ENCODE results near the gene NTN4. TPM values are rescaled to one million over a fixed set of nuclear protein-coding genes. Genes with fewer than 3 reads are reported as not detected.
"Not testable (repeated sequence)": the region's sequence is repeated elsewhere in the genome, so short reads cannot be mapped to it uniquely, and the experiment has no call there.

Gene NTN4
- total RNA-seq, 1 experiment from 2014 or later: 9.6 TPM

DNA sequence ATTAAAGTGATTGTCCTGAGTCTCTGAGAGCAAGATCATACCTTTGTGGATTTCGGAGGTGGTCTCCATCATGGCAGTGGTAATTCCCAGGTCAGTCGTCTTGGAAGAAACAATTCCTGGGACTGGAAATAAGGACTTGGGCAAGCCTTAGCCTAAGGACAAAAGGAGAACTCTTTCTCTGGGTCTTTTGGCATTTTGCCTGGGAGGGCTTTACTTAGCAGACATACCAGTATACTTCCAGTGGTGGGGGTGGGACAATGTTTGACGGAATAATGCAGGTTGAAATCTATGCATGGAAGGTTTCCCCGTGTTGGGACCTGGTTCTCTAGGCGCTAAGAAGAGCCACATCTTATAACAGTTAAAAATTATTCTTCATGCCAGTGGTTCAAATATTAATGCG is 168.8 kb downstream of the NTN4 start:
- H3K27ac ChIP-seq (ENCODE audit: low read depth, low read length, poor library complexity, severe bottlenecking): no peak overlapping the region
- TF ChIP-seq EZH2 (IDR thresholded peaks at IDR 0.05; ENCODE audit: borderline replicate concordance, low read depth, low read length, poor library complexity, severe bottlenecking): no peak
- no peak for TF ChIP-seq CTCF (conservative IDR thresholded peaks at IDR 0.05; ENCODE audit: low read depth, low read length)
- H3K9me3 ChIP-seq (ENCODE audit: low read depth, low read length, poor library complexity, severe bottlenecking): no peaks in the 10 kb centered on the region
- CTCF ChIA-PET: no interaction called here
- peak; percentile 26 for DNase-seq (ENCODE audit: low spot score)
- H3K4me1 ChIP-seq (ENCODE audit: insufficient read depth, low read length, poor library complexity, severe bottlenecking): no peaks in the 10 kb centered on the region
- no peaks in the 10 kb centered on the region for H3K27me3 ChIP-seq (replicated peaks; ENCODE audit: insufficient read depth, low read depth, low read length, poor library complexity)
- no peaks in the 10 kb centered on the region for H3K36me3 ChIP-seq (ENCODE audit: insufficient read depth, low read length, poor library complexity, severe bottlenecking)
- POLR2A ChIA-PET (ENCODE audit: low non-redundant PET): no interaction called here
- intact Hi-C loops (cut with micrococcal nuclease; ENCODE audit: unreplicated experiment): no loop called here
- BruUV-seq (replicated peaks): no TSS peak
- no peak overlapping the region for H3K4me3 ChIP-seq (ENCODE audit: low read depth, low read length, poor library complexity, severe bottlenecking)

GRCh38 chr12:95620171-95620570 is 170.4 kb downstream of the NTN4 start:
- Histone ChIP-seq H3K4me1 (ENCODE audit: insufficient read depth, low read length, poor library complexity, severe bottlenecking) (no peaks in the 10 kb centered on the region), H3K27me3 (replicated peaks; ENCODE audit: insufficient read depth, low read depth, low read length, poor library complexity) (no peaks in the 10 kb centered on the region), H3K36me3 (ENCODE audit: insufficient read depth, low read length, poor library complexity, severe bottlenecking) (no peaks in the 10 kb centered on the region), H3K9me3 (ENCODE audit: low read depth, low read length, poor library complexity, severe bottlenecking) (no peaks in the 10 kb centered on the region), H3K4me3 (ENCODE audit: low read depth, low read length, poor library complexity, severe bottlenecking) (no peak overlapping the region), H3K27ac (ENCODE audit: low read depth, low read length, poor library complexity, severe bottlenecking) (no peak overlapping the region)
- ChIA-PET CTCF (no interaction called here), POLR2A (ENCODE audit: low non-redundant PET) (no interaction called here)
- DNase-seq (ENCODE audit: low spot score): no peak
- no TSS peak for BruUV-seq (replicated peaks)
- TF ChIP-seq CTCF (conservative IDR thresholded peaks at IDR 0.05; ENCODE audit: low read depth, low read length) (no peak), EZH2 (IDR thresholded peaks at IDR 0.05; ENCODE audit: borderline replicate concordance, low read depth, low read length, poor library complexity, severe bottlenecking) (no peak)
- intact Hi-C loops (cut with micrococcal nuclease; ENCODE audit: unreplicated experiment): no loop called here

DNA sequence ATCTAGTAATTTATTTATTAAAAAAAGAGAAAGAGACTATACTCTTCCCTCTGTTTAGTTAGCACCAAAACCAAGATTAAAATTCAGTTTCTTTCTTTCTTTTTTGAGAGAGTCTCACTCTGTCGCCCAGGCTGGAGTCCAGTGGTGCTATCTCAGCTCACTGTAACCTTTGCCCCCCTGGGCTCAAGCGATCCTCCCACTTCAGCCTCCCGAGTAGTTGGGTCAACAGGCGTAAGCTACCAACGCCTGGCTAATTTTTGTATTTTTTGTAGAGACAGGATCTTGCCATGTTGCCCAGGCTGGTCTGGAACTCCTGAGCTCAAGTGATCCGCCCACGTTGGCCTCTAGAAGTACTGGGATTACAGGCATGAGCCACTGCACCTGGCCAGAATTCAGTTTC is 174.1 kb downstream of the NTN4 start:
- H3K36me3 ChIP-seq (ENCODE audit: insufficient read depth, low read length, poor library complexity, severe bottlenecking); H3K4me1 ChIP-seq (ENCODE audit: insufficient read depth, low read length, poor library complexity, severe bottlenecking); BruUV-seq (replicated peaks); H3K27ac ChIP-seq (ENCODE audit: low read depth, low read length, poor library complexity, severe bottlenecking); CTCF ChIA-PET; H3K4me3 ChIP-seq (ENCODE audit: low read depth, low read length, poor library complexity, severe bottlenecking); DNase-seq (ENCODE audit: low spot score); H3K9me3 ChIP-seq (ENCODE audit: low read depth, low read length, poor library complexity, severe bottlenecking); intact Hi-C loops (cut with micrococcal nuclease; ENCODE audit: unreplicated experiment); H3K27me3 ChIP-seq (replicated peaks; ENCODE audit: insufficient read depth, low read depth, low read length, poor library complexity); POLR2A ChIA-PET (ENCODE audit: low non-redundant PET): not testable (repeated sequence)

GRCh38 chr12:95615749-95616148 is 174.8 kb downstream of the NTN4 start:
- CTCF ChIA-PET: no interaction called here
- POLR2A ChIA-PET (ENCODE audit: low non-redundant PET): no interaction called here
- Histone ChIP-seq H3K9me3 (ENCODE audit: low read depth, low read length, poor library complexity, severe bottlenecking) (no peaks in the 10 kb centered on the region), H3K4me1 (ENCODE audit: insufficient read depth, low read length, poor library complexity, severe bottlenecking) (no peaks in the 10 kb centered on the region), H3K36me3 (ENCODE audit: insufficient read depth, low read length, poor library complexity, severe bottlenecking) (no peaks in the 10 kb centered on the region), H3K27me3 (replicated peaks; ENCODE audit: insufficient read depth, low read depth, low read length, poor library complexity) (no peaks in the 10 kb centered on the region), H3K27ac (ENCODE audit: low read depth, low read length, poor library complexity, severe bottlenecking) (no peak overlapping the region), H3K4me3 (ENCODE audit: low read depth, low read length, poor library complexity, severe bottlenecking) (no peak overlapping the region)
- TF ChIP-seq CTCF (conservative IDR thresholded peaks at IDR 0.05; ENCODE audit: low read depth, low read length) (no peak), EZH2 (IDR thresholded peaks at IDR 0.05; ENCODE audit: borderline replicate concordance, low read depth, low read length, poor library complexity, severe bottlenecking) (no peak)
- intact Hi-C loops (cut with micrococcal nuclease; ENCODE audit: unreplicated experiment): no loop called here
- DNase-seq (ENCODE audit: low spot score): peak; percentile 7
- no TSS peak for BruUV-seq (replicated peaks)
